DMS114 treated with DMSO at 0.1 percent for 48 hours (cell line): ENCODE measurements around the gene SDK2.

Experiments used
- DNase-seq: peaks from one replicate; lab custom pipeline; 2025; ENCODE audit not compliant: unreplicated experiment; lab: John Stamatoyannopoulos, UW

The SDK2 gene

GRCh38 chr17:73371285-73371684 lies 273.0 kb downstream of the SDK2 start:
- DNase-seq, result no peak

- peak; percentile 49 for DNase-seq
These were observed 274.3 kb downstream of the SDK2 start for GRCh38 chr17:73369817-73370490.

GRCh38 chr17:73369111-73369521 lies 275.1 kb downstream of the SDK2 start:
- DNase-seq, result no peak

- no peak for DNase-seq
These were observed 276.1 kb downstream of the SDK2 start for GRCh38 chr17:73368085-73368631.

- no peak for DNase-seq
These were observed 278.2 kb downstream of the SDK2 start for GRCh38 chr17:73365906-73366623.

- DNase-seq, result no peak
These were observed 278.9 kb downstream of the SDK2 start for GRCh38 chr17:73365301-73365874.

GRCh38 chr17:73364155-73364522 lies 280.1 kb downstream of the SDK2 start:
- DNase-seq, result no peak

GRCh38 chr17:73363442-73364154 lies 280.6 kb downstream of the SDK2 start:
- DNase-seq, result no peak

- DNase-seq, result no peak
These were observed 281.5 kb downstream of the SDK2 start for GRCh38 chr17:73362697-73363096.

- no peak for DNase-seq
These were observed 283.1 kb downstream of the SDK2 start for GRCh38 chr17:73360961-73361761.

GRCh38 chr17:73359987-73360410 lies 284.2 kb downstream of the SDK2 start:
- no peak for DNase-seq

- no peak for DNase-seq
These were observed 284.9 kb downstream of the SDK2 start for GRCh38 chr17:73359352-73359751.

- DNase-seq, result no peak
These were observed 285.6 kb downstream of the SDK2 start for GRCh38 chr17:73358668-73359067.

- DNase-seq, result no peak
These were observed 286.3 kb downstream of the SDK2 start for GRCh38 chr17:73357981-73358380.

- no peak for DNase-seq
These were observed 286.9 kb downstream of the SDK2 start for GRCh38 chr17:73357318-73357717.

- DNase-seq, result no peak
These were observed 287.6 kb downstream of the SDK2 start for GRCh38 chr17:73356561-73357170.

- no peak for DNase-seq
These were observed 289.6 kb downstream of the SDK2 start for GRCh38 chr17:73354423-73355284.

- no peak for DNase-seq
These were observed 292.0 kb downstream of the SDK2 start for GRCh38 chr17:73352261-73352660.

GRCh38 chr17:73351764-73352163 lies 292.5 kb downstream of the SDK2 start:
- DNase-seq, result no peak
